HG03457 (cell line): ENCODE data around the gene LCN15.
"Not testable (repeated sequence)": the region's sequence is repeated elsewhere in the genome, so short reads cannot be mapped to it uniquely, and the experiment has no call there.

ENCODE experiments used
- ATAC-seq: cut with Tn5 transposase; IDR thresholded peaks from one replicate; pipeline ENCODE4 v1.9.1; 2021; ENCODE audit warnings: moderate number of reproducible peaks; ENCODE audit not compliant: unreplicated experiment

Gene LCN15

GRCh38 chr9:136756836-136757235 lies 7.5 kb downstream of the LCN15 start:
- no peak for ATAC-seq

- ATAC-seq: no peak
Measured at GRCh38 chr9:136756134-136756438, 8.2 kb downstream of the LCN15 start.

- not testable (repeated sequence) for ATAC-seq
Measured at GRCh38 chr9:136755302-136756133, 8.8 kb downstream of the LCN15 start.

- no peak for ATAC-seq
Measured at GRCh38 chr9:136754626-136755301, 9.6 kb downstream of the LCN15 start.

GRCh38 chr9:136754059-136754572 lies 10.2 kb downstream of the LCN15 start:
- no peak for ATAC-seq

- no peak for ATAC-seq
Measured at GRCh38 chr9:136753371-136754058, 10.8 kb downstream of the LCN15 start.

- no peak for ATAC-seq
Measured at GRCh38 chr9:136751814-136752213, 12.5 kb downstream of the LCN15 start.

GRCh38 chr9:136751244-136751643 lies 13.1 kb downstream of the LCN15 start:
- ATAC-seq: no peak

GRCh38 chr9:136750526-136750925 lies 13.8 kb downstream of the LCN15 start:
- ATAC-seq: no peak

- no peak for ATAC-seq
Measured at GRCh38 chr9:136748666-136749611, 15.4 kb downstream of the LCN15 start.

- no peak for ATAC-seq
Measured at GRCh38 chr9:136748201-136748600, 16.1 kb downstream of the LCN15 start, which contains the start of gene LCN6. TSS of gene LCN6 (minus strand) at chr9:136748525. CDS start at chr9:136748483, 42 bp downstream.

GRCh38 chr9:136747161-136748060 lies 16.9 kb downstream of the LCN15 start:
- ATAC-seq: no peak

- no peak for ATAC-seq
Measured at GRCh38 chr9:136746621-136747020, 17.7 kb downstream of the LCN15 start.

- ATAC-seq: no peak
Measured at GRCh38 chr9:136746155-136746490, 18.2 kb downstream of the LCN15 start.

GRCh38 chr9:136745389-136746154 lies 18.7 kb downstream of the LCN15 start:
- ATAC-seq: no peak

GRCh38 chr9:136744773-136745172 lies 19.5 kb downstream of the LCN15 start:
- ATAC-seq: no peak

- ATAC-seq: no peak
Measured at GRCh38 chr9:136743639-136744211, 20.6 kb downstream of the LCN15 start.

GRCh38 chr9:136742591-136743391 lies 21.5 kb downstream of the LCN15 start, which contains the start of gene LCN10:
TSS of gene LCN10 (minus strand) at chr9:136742940. CDS start at chr9:136742903, 37 bp downstream.
- no peak for ATAC-seq
